HepG2 (cell line): ENCODE data around the gene SMCO4. TPM values are rescaled to one million over a fixed set of nuclear protein-coding genes. Genes with fewer than 3 reads are reported as not detected.

Source experiments
- AKAP8 ChIP-seq: sonication (generic); formaldehyde crosslinking; IDR thresholded peaks from 2 replicates; pipeline ENCODE4 v1.5.1; 2020; ENCODE audit warnings: mild to moderate bottlenecking, missing genetic modification reagents
- CENPBD1 ChIP-seq: sonication (generic); formaldehyde crosslinking; IDR thresholded peaks from 2 replicates; pipeline ENCODE4 v1.8.0; 2022; ENCODE audit warnings: missing genetic modification reagents, low read depth, mild to moderate bottlenecking, borderline replicate concordance
- CREB1 ChIP-seq, 2 experiments: fragments of 450-650 bp in 1 of 2; IDR thresholded peaks; 2 replicates each; pipeline ENCODE4 v1.6.1; 2016 to 2017; ENCODE audit warnings: control low read depth in 1 of 2, mild to moderate bottlenecking in 1 of 2, missing compliant biosample characterization in 1 of 2, missing genetic modification characterization in 1 of 2
- DBP ChIP-seq: sonication (generic); formaldehyde crosslinking; IDR thresholded peaks from 2 replicates; pipeline ENCODE4 v1.4.0; 2020; ENCODE audit warnings: missing genetic modification reagents; ENCODE audit errors: not compliant biosample characterization
- GTF2F1 ChIP-seq: fragments of 150-350 bp; IDR thresholded peaks from 2 replicates; pipeline ENCODE4 v1.6.1; 2014; ENCODE audit warnings: low read length
- HMGA1 ChIP-seq: sonication (generic); formaldehyde crosslinking; conservative IDR thresholded peaks from 2 replicates; pipeline ENCODE4 v1.4.0; 2020; ENCODE audit warnings: missing genetic modification reagents
- JUNB ChIP-seq: sonication (generic); formaldehyde crosslinking; IDR thresholded peaks from 2 replicates; pipeline ENCODE4 v1.8.0; 2022; ENCODE audit warnings: missing genetic modification reagents, mild to moderate bottlenecking, borderline replicate concordance
- MAFK ChIP-seq, 2 experiments: IDR thresholded peaks in 1 of 2; conservative IDR thresholded peaks in 1 of 2; 2 replicates each; pipeline ENCODE4 v1.6.1; 2011; ENCODE audit warnings: improper control_type of control experiment in 2 of 2, low read length in 2 of 2
- NCOA5 ChIP-seq: sonication (generic); formaldehyde crosslinking; IDR thresholded peaks from 2 replicates; pipeline ENCODE4 v1.4.0; 2020; ENCODE audit warnings: missing genetic modification reagents
- SIX4 ChIP-seq: sonication (generic); formaldehyde crosslinking; IDR thresholded peaks from 2 replicates; pipeline ENCODE4 v1.4.0; 2020; ENCODE audit warnings: missing genetic modification reagents
- TFE3 ChIP-seq: IDR thresholded peaks from 2 replicates; pipeline ENCODE4 v1.6.1; 2016
- THAP9 ChIP-seq: sonication (generic); formaldehyde crosslinking; IDR thresholded peaks from 2 replicates; pipeline ENCODE4; 2020; ENCODE audit warnings: missing genetic modification reagents, mild to moderate bottlenecking, borderline replicate concordance
- ZNF318 ChIP-seq: sonication (generic); formaldehyde crosslinking; IDR thresholded peaks from 2 replicates; pipeline ENCODE4 v1.4.0; 2020; ENCODE audit warnings: mild to moderate bottlenecking, missing genetic modification reagents
- ZNF431 ChIP-seq: sonication (generic); formaldehyde crosslinking; IDR thresholded peaks from 2 replicates; pipeline ENCODE4 v1.9.0; 2022; ENCODE audit warnings: missing genetic modification reagents, low read depth, mild to moderate bottlenecking, borderline replicate concordance
- ZSCAN31 ChIP-seq: sonication (generic); formaldehyde crosslinking; IDR thresholded peaks from 2 replicates; pipeline ENCODE4 v1.5.0; 2020; ENCODE audit warnings: low read depth, mild to moderate bottlenecking, missing genetic modification reagents
- polyA plus RNA-seq, 8 experiments: library from polyadenylated mRNA; depleted of rRNA in 3 of 8; stranded (reverse) in 7 of 8; unstranded in 1 of 8; fragments of >200 nt; fragmentation: Illumina TruSeq in 4 of 8; extraction: Trizol in 4 of 8; gene quantifications; 2 replicates each; pipeline versions ENCODE4 v1.2.1 to v1.2.3, GENCODE V29; 2011 to 2016; ENCODE audit warnings: low read depth in 4 of 8, missing spikeins in 1 of 8, mixed read lengths in 1 of 8; ENCODE audit not compliant: insufficient read depth in 1 of 8
- total RNA-seq, 5 experiments: library from RNA; depleted of rRNA; stranded (reverse); fragments of >200 nt; fragmentation: Illumina TruSeq; extraction: Trizol; gene quantifications; 2 replicates each; pipeline ENCODE4 v1.2.3, GENCODE V29; 2016; ENCODE audit warnings: low read depth in 1 of 5

The SMCO4 gene
- total and polyA plus RNA-seq, 2 of the 13 experiments (the other 11 are each of a cell fraction or from before 2014, with no cell fraction given) = 10.6 to 28.5 TPM

GRCh38 chr11:93487032-93487483 is 56.1 kb downstream of the SMCO4 start (continued):
- TF ChIP-seq THAP9 (CRISPR knock-in tag) (peak; percentile 25; the same call in 1 of the 2 replicates), JUNB (CRISPR knock-in tag) (peak; percentile 82; the same call in 1 of the 2 replicates), ZNF318 (CRISPR knock-in tag) (peak; percentile 82; the same call in 1 of the 2 replicates), HMGA1 (CRISPR knock-in tag) (no peak), MAFK (conservative IDR thresholded peaks at IDR 0.05 in 1 of 2, IDR thresholded peaks at IDR 0.05 in 1 of 2; ENCODE audit: low read length in 2 of 2) (no peak), TFE3 (CRISPR knock-in tag) (peak; percentile 90), ZSCAN31 (CRISPR knock-in tag) (peak; percentile 90), ZNF431 (no peak), CENPBD1 (CRISPR knock-in tag) (no peak), NCOA5 (CRISPR knock-in tag) (no peak), GTF2F1 (no peak), SIX4 (CRISPR knock-in tag) (peak; percentile 60; the same call in 1 of the 2 replicates), DBP (CRISPR knock-in tag) (no peak), CREB1 (IDR thresholded peaks at IDR 0.05) (no peak), CREB1 (CRISPR knock-in tag; IDR thresholded peaks at IDR 0.05) (peak; percentile 80), AKAP8 (CRISPR knock-in tag) (0 out of 2 replicates have a peak, but pooled peaks have one; percentile 72)
